Left ventricle myocardium inferior (tissue), 1 donor: ENCODE results near the gene ANKFN1. TPM values are rescaled to one million over a fixed set of nuclear protein-coding genes. Genes with fewer than 3 reads are reported as not detected.
A peak's percentile ranks its signal among the peaks of the same experiment; 100 is the strongest.

Experiments
- DNase-seq: peaks from one replicate; pipeline ENCODE4 v3.0.0-alpha.2; 2020
- H3K27ac ChIP-seq: fragments of 200-600 bp; replicated peaks from 2 replicates; pipeline ENCODE4 v1.8.0; 2021
- H3K27me3 ChIP-seq: fragments of 200-600 bp; 2 replicates; pipeline ENCODE4 v1.8.0; 2021; ENCODE audit warnings: low read depth
- H3K36me3 ChIP-seq: fragments of 200-600 bp; 2 replicates; pipeline ENCODE4 v1.8.0; 2021
- H3K4me1 ChIP-seq: fragments of 200-600 bp; 2 replicates; pipeline ENCODE4 v1.8.0; 2021
- H3K4me3 ChIP-seq: fragments of 200-600 bp; 2 replicates; pipeline ENCODE4 v1.8.0; 2021; ENCODE audit warnings: mild to moderate bottlenecking, moderate library complexity
- H3K9me3 ChIP-seq: fragments of 200-600 bp; replicated peaks from 2 replicates; pipeline ENCODE4 v1.8.0; 2021
- CTCF ChIP-seq: fragments of 200-600 bp; IDR thresholded peaks from 2 replicates; pipeline ENCODE4 v1.8.0; 2021; ENCODE audit warnings: antibody characterized with exemption, mild to moderate bottlenecking, borderline replicate concordance
- intact Hi-C: fragments of 100-400 bp; cut with micrococcal nuclease; formaldehyde crosslinking; loops from one replicate; pipeline ENCODE4 v1.11.0; 2022
- total RNA-seq: library from RNA; stranded (reverse); fragmentation: NEBNext Ultra II Directional; extraction: Animal tissue kit (Norgen Biotek cat#: 25700); gene quantifications from one replicate; pipeline ENCODE4 v1.2.1, GENCODE V29; 2021
- donor health status: DM: no; HTN: yes; CAD: no; lungs with severe emphysema.

Gene ANKFN1
- total RNA-seq, 1 donor from 2014 or later = not detected

DNA sequence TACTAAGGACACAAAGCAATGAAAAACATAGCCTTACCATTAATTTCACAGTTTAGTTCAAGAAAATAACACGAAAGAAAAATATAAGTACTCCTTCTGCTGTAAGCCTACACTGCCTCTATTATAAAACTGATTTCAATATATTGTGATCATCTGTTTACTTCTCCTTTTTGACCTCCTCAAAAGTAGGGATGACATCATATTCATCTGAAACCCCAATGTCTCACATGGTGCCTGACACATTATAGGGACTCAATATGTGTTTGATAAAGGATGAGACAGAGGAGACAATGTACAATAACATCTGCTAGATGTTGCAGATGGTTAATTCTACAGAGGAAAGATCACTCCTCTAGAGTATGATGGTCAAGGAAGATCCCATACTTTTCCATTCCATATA is 321.8 kb downstream of the ANKFN1 start:
- Histone ChIP-seq H3K4me3 (no peak overlapping the region), H3K4me1 (no peaks in the 10 kb centered on the region), H3K27me3 (peaks cover 9% of the 10 kb centered on the region), H3K27ac (no peak overlapping the region), H3K36me3 (no peaks in the 10 kb centered on the region), H3K9me3 (peaks cover 13% of the 10 kb centered on the region)
- intact Hi-C loops = no loop called here
- TF ChIP-seq CTCF = no peak
- DNase-seq = no peak

- H3K27ac ChIP-seq = no peak overlapping the region
- no peaks in the 10 kb centered on the region for H3K4me1 ChIP-seq
- intact Hi-C loops = no loop called here
- DNase-seq = no peak
- TF ChIP-seq CTCF = peak; percentile 58
- H3K36me3 ChIP-seq = no peaks in the 10 kb centered on the region
- H3K27me3 ChIP-seq = peaks cover 27% of the 10 kb centered on the region
- H3K9me3 ChIP-seq = no peaks in the 10 kb centered on the region
- no peak overlapping the region for H3K4me3 ChIP-seq
These were observed 325.7 kb downstream of the ANKFN1 start for GRCh38 chr17:56478836-56479447.

GRCh38 chr17:56480501-56480900 is 327.2 kb downstream of the ANKFN1 start:
- no peaks in the 10 kb centered on the region for H3K4me1 ChIP-seq
- intact Hi-C loops = loop anchor here (10.0 kb wide), 1 partner anchor 346 kb away; no protein-coding TSS in a partner anchor
- no peak overlapping the region for H3K4me3 ChIP-seq
- DNase-seq = no peak
- no peaks in the 10 kb centered on the region for H3K36me3 ChIP-seq
- H3K9me3 ChIP-seq = no peaks in the 10 kb centered on the region
- no peak overlapping the region for H3K27ac ChIP-seq
- H3K27me3 ChIP-seq = peaks cover 27% of the 10 kb centered on the region
- TF ChIP-seq CTCF = no peak

DNA sequence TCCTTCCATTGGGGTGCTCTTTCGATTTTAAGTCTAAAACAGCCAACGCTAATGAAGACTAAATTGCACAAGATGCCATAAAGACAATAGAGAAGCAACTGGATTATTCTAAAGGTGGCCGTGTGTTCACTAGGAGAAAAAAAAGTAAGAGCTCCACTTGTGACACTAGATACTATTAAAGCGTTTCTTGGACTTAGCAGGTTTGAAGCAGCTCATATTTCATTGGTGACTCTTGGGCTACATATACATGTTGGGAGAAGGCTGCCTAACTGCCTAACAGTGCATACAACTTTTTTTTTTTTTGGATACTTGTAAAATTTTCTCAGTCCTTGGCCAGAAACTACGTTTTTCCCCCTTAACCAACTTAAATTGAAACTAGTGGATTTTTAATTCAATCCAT is 328.4 kb downstream of the ANKFN1 start:
- H3K36me3 ChIP-seq = no peaks in the 10 kb centered on the region
- H3K27ac ChIP-seq = no peak overlapping the region
- no peak for DNase-seq
- no peak overlapping the region for H3K4me3 ChIP-seq
- no peak for TF ChIP-seq CTCF
- no peaks in the 10 kb centered on the region for H3K4me1 ChIP-seq
- H3K27me3 ChIP-seq = peaks cover 27% of the 10 kb centered on the region
- intact Hi-C loops = loop anchor here (10.0 kb wide), 1 partner anchor 347 kb away; no protein-coding TSS in a partner anchor
- H3K9me3 ChIP-seq = no peaks in the 10 kb centered on the region

GRCh38 chr17:56482229-56482628 is 329.0 kb downstream of the ANKFN1 start:
- no peak for TF ChIP-seq CTCF
- no peak overlapping the region for H3K4me3 ChIP-seq
- H3K27me3 ChIP-seq = peaks cover 27% of the 10 kb centered on the region
- H3K9me3 ChIP-seq = no peaks in the 10 kb centered on the region
- H3K36me3 ChIP-seq = no peaks in the 10 kb centered on the region
- H3K27ac ChIP-seq = no peak overlapping the region
- H3K4me1 ChIP-seq = no peaks in the 10 kb centered on the region
- DNase-seq = no peak
- intact Hi-C loops = loop anchor here (10.0 kb wide), 1 partner anchor 347 kb away; no protein-coding TSS in a partner anchor
